Astrocyte (in vitro differentiated cells and primary cell): ENCODE measurements around the gene HTR5A.

Experiments
- EZH2 ChIP-seq: IDR thresholded peaks from 2 replicates; pipeline ENCODE4 v1.6.1; 2012; ENCODE audit warnings: mild to moderate bottlenecking, low read length, inconsistent platforms; ENCODE audit not compliant: insufficient read depth
- TF ChIP-seq, protein P1 (sequence below): IDR thresholded peaks from 2 replicates; pipeline ENCODE4 v1.5.1; 2011; ENCODE audit warnings: low read depth, mild to moderate bottlenecking, inconsistent platforms, low read length, moderate library complexity; ENCODE audit not compliant: insufficient read depth

DNA sequence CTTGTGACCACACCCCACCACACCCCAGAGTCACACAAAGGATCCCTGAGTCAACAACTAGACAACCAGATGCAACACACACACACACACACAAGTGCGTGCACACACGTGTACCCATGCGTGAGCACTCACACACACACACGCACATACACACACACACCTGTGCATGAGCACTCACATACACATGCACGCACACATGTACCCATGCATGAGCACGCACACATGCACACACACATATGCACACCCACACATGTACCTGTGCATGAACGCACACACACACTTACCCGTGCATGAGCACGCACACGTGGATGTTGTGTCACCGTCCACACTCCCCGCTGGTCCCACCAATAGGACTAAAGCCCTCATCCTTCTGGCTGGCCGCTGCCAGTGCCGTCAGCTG is 60.4 kb downstream of the HTR5A start:
- TF ChIP-seq, protein P1, sequence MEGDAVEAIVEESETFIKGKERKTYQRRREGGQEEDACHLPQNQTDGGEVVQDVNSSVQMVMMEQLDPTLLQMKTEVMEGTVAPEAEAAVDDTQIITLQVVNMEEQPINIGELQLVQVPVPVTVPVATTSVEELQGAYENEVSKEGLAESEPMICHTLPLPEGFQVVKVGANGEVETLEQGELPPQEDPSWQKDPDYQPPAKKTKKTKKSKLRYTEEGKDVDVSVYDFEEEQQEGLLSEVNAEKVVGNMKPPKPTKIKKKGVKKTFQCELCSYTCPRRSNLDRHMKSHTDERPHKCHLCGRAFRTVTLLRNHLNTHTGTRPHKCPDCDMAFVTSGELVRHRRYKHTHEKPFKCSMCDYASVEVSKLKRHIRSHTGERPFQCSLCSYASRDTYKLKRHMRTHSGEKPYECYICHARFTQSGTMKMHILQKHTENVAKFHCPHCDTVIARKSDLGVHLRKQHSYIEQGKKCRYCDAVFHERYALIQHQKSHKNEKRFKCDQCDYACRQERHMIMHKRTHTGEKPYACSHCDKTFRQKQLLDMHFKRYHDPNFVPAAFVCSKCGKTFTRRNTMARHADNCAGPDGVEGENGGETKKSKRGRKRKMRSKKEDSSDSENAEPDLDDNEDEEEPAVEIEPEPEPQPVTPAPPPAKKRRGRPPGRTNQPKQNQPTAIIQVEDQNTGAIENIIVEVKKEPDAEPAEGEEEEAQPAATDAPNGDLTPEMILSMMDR = no peak
- no peak for TF ChIP-seq EZH2
